H1 (cell line): ENCODE measurements around the gene TPD52L2. TPM values are rescaled to one million over a fixed set of nuclear protein-coding genes. Genes with fewer than 3 reads are reported as not detected.
"Not testable (repeated sequence)": the region's sequence is repeated elsewhere in the genome, so short reads cannot be mapped to it uniquely, and the experiment has no call there.

ENCODE experiments used
- CTCF ChIA-PET: fragments of 300-600 bp; sonication (Branson Sonifier 250); formaldehyde crosslinking; loops from one replicate; lab custom pipeline; 2021; ENCODE audit not compliant: partially characterized antibody; lab: Charles Lee
- POLR2A ChIA-PET: fragments of 300-600 bp; sonication (Branson Sonifier 250); formaldehyde crosslinking; loops from one replicate; lab custom pipeline; 2021; ENCODE audit warnings: inconsistent platforms; ENCODE audit not compliant: partially characterized antibody; lab: Charles Lee
- DNase-seq, 2 experiments: peaks; one replicate each; pipeline versions ENCODE4 v3.0.0 to v3.0.0-alpha.2; 2010 to 2022; ENCODE audit warnings: low spot score in 2 of 2, low read depth in 1 of 2, mixed read lengths in 1 of 2
- FAIRE-seq: peaks from 2 replicates; lab custom pipeline; 2011; peaks lifted over from hg19 to GRCh38; lab: Jason Lieb, UNC
- H2AFZ ChIP-seq: 2 replicates; pipeline ENCODE4 v1.8.1; 2012; ENCODE audit warnings: low read length, inconsistent platforms
- H2AK5ac ChIP-seq: 2 replicates; pipeline ENCODE4 v1.6.1; 2013; ENCODE audit warnings: low read depth, low read length
- H2BK120ac ChIP-seq: replicated peaks from 2 replicates; pipeline ENCODE3; 2013; ENCODE audit warnings: low read depth, low read length, inconsistent platforms
- H2BK12ac ChIP-seq: 2 replicates; pipeline ENCODE4 v1.6.1; 2013; ENCODE audit warnings: low read depth, low read length
- H2BK15ac ChIP-seq: 2 replicates; pipeline ENCODE4 v1.6.1; 2013; ENCODE audit warnings: low read length
- H2BK20ac ChIP-seq: 2 replicates; pipeline ENCODE4 v1.6.1; 2013; ENCODE audit warnings: low read length
- H2BK5ac ChIP-seq: 2 replicates; pipeline ENCODE4 v1.6.1; 2013; ENCODE audit warnings: low read depth, low read length
- H3K14ac ChIP-seq: 2 replicates; pipeline ENCODE4 v1.6.1; 2013; ENCODE audit warnings: inconsistent platforms; ENCODE audit not compliant: insufficient read length
- H3K18ac ChIP-seq: 2 replicates; pipeline ENCODE4 v1.6.1; 2013; ENCODE audit warnings: low read length; ENCODE audit errors: extremely low read depth
- H3K23ac ChIP-seq: 2 replicates; pipeline ENCODE4 v1.6.1; 2013; ENCODE audit warnings: inconsistent platforms; ENCODE audit not compliant: insufficient read length
- H3K23me2 ChIP-seq: 2 replicates; pipeline ENCODE4 v1.6.1; 2013; ENCODE audit warnings: low read depth, low read length
- H3K27ac ChIP-seq: 2 replicates; pipeline ENCODE4 v1.6.1; 2011; ENCODE audit warnings: low read depth, low read length, inconsistent platforms
- H3K27me3 ChIP-seq, 4 experiments: replicated peaks in 1 of 4; 1 replicate in 1 of 4; 2 replicates in 3 of 4; pipeline versions ENCODE4 v1.6.1 to v1.8.1; 2011 to 2013; ENCODE audit warnings: low read length in 3 of 4, mild to moderate bottlenecking in 3 of 4, inconsistent platforms in 2 of 4, mixed read lengths in 2 of 4, moderate library complexity in 1 of 4; ENCODE audit not compliant: control insufficient read depth in 3 of 4, insufficient read depth in 3 of 4; ENCODE audit errors: extremely low read depth in 1 of 4
- H3K36me3 ChIP-seq, 4 experiments: 2 replicates each; pipeline versions ENCODE4 v1.6.1 to v1.8.1; 2011 to 2013; ENCODE audit warnings: mild to moderate bottlenecking in 4 of 4, low read length in 3 of 4, moderate library complexity in 2 of 4, control low read depth in 1 of 4, inconsistent platforms in 1 of 4; ENCODE audit not compliant: insufficient read depth in 4 of 4, control insufficient read depth in 2 of 4
- H3K4ac ChIP-seq: replicated peaks from 2 replicates; pipeline ENCODE3; 2013; ENCODE audit warnings: low read length, low read depth, mixed read lengths, inconsistent platforms; ENCODE audit not compliant: insufficient read length
- H3K4me1 ChIP-seq, 4 experiments: replicated peaks in 1 of 4; 1 replicate in 1 of 4; 2 replicates in 3 of 4; pipeline versions ENCODE4 v1.6.1 to v1.8.1; 2011 to 2013; ENCODE audit warnings: low read length in 3 of 4, inconsistent platforms in 2 of 4, mixed read lengths in 1 of 4; ENCODE audit not compliant: insufficient read depth in 4 of 4, control insufficient read depth in 3 of 4
- H3K4me2 ChIP-seq, 2 experiments: 2 replicates each; pipeline versions ENCODE4 v1.6.1 to v1.8.1; 2011 to 2013; ENCODE audit warnings: low read depth in 2 of 2, low read length in 2 of 2, control low read depth in 1 of 2, inconsistent platforms in 1 of 2, mild to moderate bottlenecking in 1 of 2; ENCODE audit not compliant: insufficient read depth in 1 of 2
- H3K4me3 ChIP-seq, 4 experiments: fragments of 200-600, 300-600 bp in 1 of 4; sonication (generic), shearing (Covaris generic), sonication (Bioruptor Twin) in 1 of 4; 2 replicates each; pipeline versions ENCODE4 v1.5.1 to v1.8.1; 2011 to 2016; ENCODE audit warnings: low read length in 4 of 4, low read depth in 3 of 4, control low read depth in 2 of 4, inconsistent platforms in 2 of 4, mild to moderate bottlenecking in 2 of 4, mixed read lengths in 1 of 4, moderate library complexity in 1 of 4; ENCODE audit not compliant: insufficient read depth in 2 of 4; ENCODE audit errors: extremely low read depth in 1 of 4
- H3K56ac ChIP-seq: replicated peaks from 2 replicates; pipeline ENCODE3; 2013; ENCODE audit warnings: low read depth, mild to moderate bottlenecking, mixed read lengths, low read length, inconsistent platforms; ENCODE audit not compliant: insufficient read length
- H3K79me1 ChIP-seq: 2 replicates; pipeline ENCODE4 v1.6.1; 2013; ENCODE audit warnings: low read depth, low read length, control low read depth
- H3K79me2 ChIP-seq, 2 experiments: 2 replicates each; pipeline versions ENCODE4 v1.6.1 to v1.8.1; 2012 to 2013; ENCODE audit warnings: low read length in 2 of 2, mild to moderate bottlenecking in 2 of 2, inconsistent platforms in 1 of 2; ENCODE audit not compliant: insufficient read depth in 2 of 2, control insufficient read depth in 1 of 2
- H3K9ac ChIP-seq, 4 experiments: replicated peaks in 1 of 4; 1 replicate in 1 of 4; 2 replicates in 3 of 4; pipeline versions ENCODE4 v1.6.1 to v1.8.1; 2011 to 2013; ENCODE audit warnings: low read depth in 3 of 4, low read length in 3 of 4, control low read depth in 2 of 4, mild to moderate bottlenecking in 2 of 4, moderate library complexity in 2 of 4, inconsistent platforms in 1 of 4; ENCODE audit errors: extremely low read depth in 1 of 4
- H3K9me3 ChIP-seq, 2 experiments: 2 replicates each; pipeline versions ENCODE4 v1.6.1 to v1.8.1; 2012 to 2013; ENCODE audit warnings: mild to moderate bottlenecking in 2 of 2, moderate library complexity in 2 of 2, control low read depth in 1 of 2, inconsistent platforms in 1 of 2, low read depth in 1 of 2, low read length in 1 of 2, mixed read lengths in 1 of 2; ENCODE audit not compliant: insufficient read depth in 2 of 2
- H4K20me1 ChIP-seq, 2 experiments: replicated peaks in 1 of 2; 2 replicates each; pipeline versions ENCODE3 to v1.8.1; 2011 to 2013; ENCODE audit warnings: inconsistent platforms in 2 of 2, low read length in 2 of 2, mild to moderate bottlenecking in 1 of 2; ENCODE audit not compliant: insufficient read depth in 2 of 2, control insufficient read depth in 1 of 2
- H4K5ac ChIP-seq: 2 replicates; pipeline ENCODE4 v1.6.1; 2013; ENCODE audit warnings: low read length, low read depth, mixed read lengths, inconsistent platforms; ENCODE audit not compliant: insufficient read length
- H4K8ac ChIP-seq: 2 replicates; pipeline ENCODE4 v1.8.0; 2013; ENCODE audit warnings: mild to moderate bottlenecking, moderate library complexity, low read length, inconsistent platforms; ENCODE audit not compliant: insufficient read depth; ENCODE audit errors: extremely low read depth
- H4K91ac ChIP-seq: replicated peaks from 2 replicates; pipeline ENCODE3; 2013; ENCODE audit warnings: low read length, mixed read lengths, inconsistent platforms; ENCODE audit not compliant: insufficient read length
- WGBS, 2 experiments: shearing (Covaris generic) in 1 of 2; methylation state at CpG; one replicate each; pipeline versions ENCODE4 v1.1.6 to v1.1.7; 2013 to 2015; ENCODE audit warnings: low lambda C conversion rate in 2 of 2, mixed read lengths in 2 of 2, inconsistent platforms in 1 of 2, low coverage in 1 of 2, missing lambda C conversion rate in 1 of 2; ENCODE audit not compliant: insufficient replicate concordance in 2 of 2, insufficient coverage in 1 of 2, insufficient read length in 1 of 2; ENCODE audit errors: extremely low coverage in 1 of 2, missing lambda C conversion rate in 1 of 2; 5-methylcytosine and 5-hydroxymethylcytosine counted together
- polyA plus RNA-seq, 7 experiments: library from polyadenylated mRNA; depleted of rRNA in 3 of 7; stranded (reverse) in 5 of 7; unstranded in 2 of 7; fragments of >200 nt in 5 of 7; fragments of 200-250 nt in 2 of 7; gene quantifications; 1 replicate in 5 of 7; 2 replicates in 1 of 7; 4 replicates in 1 of 7; pipeline versions ENCODE4 v1.2.1 to v1.2.3, GENCODE V29; 2011 to 2013; ENCODE audit warnings: missing spikeins in 2 of 7, mixed read lengths in 2 of 7
- total RNA-seq: library from RNA; stranded (reverse); fragmentation: NEBNext Ultra II Directional; extraction: Animal tissue kit (Norgen Biotek cat#: 25700); gene quantifications from 2 replicates; pipeline ENCODE4 v1.2.1, GENCODE V29; 2021

The TPD52L2 gene
- total and polyA plus RNA-seq, 2 of the 8 experiments (the other 6 are each of a cell fraction or from before 2014, with no cell fraction given) = 77.1 to 80.2 TPM

- not testable (repeated sequence) for H4K5ac ChIP-seq, H3K4me1 ChIP-seq, DNase-seq, H3K23me2 ChIP-seq, H2BK20ac ChIP-seq, H3K27me3 ChIP-seq, H2AFZ ChIP-seq, H3K14ac ChIP-seq, H3K56ac ChIP-seq, H2BK15ac ChIP-seq, H3K18ac ChIP-seq, H3K79me1 ChIP-seq, H3K4me2 ChIP-seq, H4K8ac ChIP-seq, FAIRE-seq, H2BK12ac ChIP-seq, H3K4me3 ChIP-seq, H3K23ac ChIP-seq, H2BK120ac ChIP-seq, H2BK5ac ChIP-seq, H2AK5ac ChIP-seq, H3K27ac ChIP-seq, H3K9me3 ChIP-seq, H3K9ac ChIP-seq, H4K91ac ChIP-seq, H3K4ac ChIP-seq
- 91% methylated on average over 13 of the region's 13 CpGs; no CpG with 5 or more reads in 1 of the 2 experiments for WGBS, 2 experiments
- ChIA-PET POLR2A (interaction anchor here (0.7 to 4.4 kb wide), 8 partner anchors 12 to 212 kb away, joined by 3 to 34 read pairs (median 4); partner anchors contain the start of genes DNAJC5 and RGS19), CTCF (interaction anchor here (0.6 to 5.8 kb wide), 6 partner anchors 11 to 423 kb away, joined by 3 to 59 read pairs (median 4); no protein-coding TSS in a partner anchor)
- H4K20me1 ChIP-seq = peaks cover 0 to 10% of the 10 kb centered on the region in 2 experiments
- H3K79me2 ChIP-seq = peaks cover 0 to 50% of the 10 kb centered on the region in 2 experiments; a peak in 2 of 4 replicates
- H3K36me3 ChIP-seq = peaks cover 12 to 17% (median 16%) of the 10 kb centered on the region in 4 experiments; a peak in 7 of 8 replicates
Observed at GRCh38 chr20:63867042-63867441, 2.0 kb downstream of the TPD52L2 start.
